ENCODE measurements around the gene SNRPD3.
"Not testable (repeated sequence)": the region's sequence is repeated elsewhere in the genome, so short reads cannot be mapped to it uniquely, and the experiment has no call there.

DNA sequence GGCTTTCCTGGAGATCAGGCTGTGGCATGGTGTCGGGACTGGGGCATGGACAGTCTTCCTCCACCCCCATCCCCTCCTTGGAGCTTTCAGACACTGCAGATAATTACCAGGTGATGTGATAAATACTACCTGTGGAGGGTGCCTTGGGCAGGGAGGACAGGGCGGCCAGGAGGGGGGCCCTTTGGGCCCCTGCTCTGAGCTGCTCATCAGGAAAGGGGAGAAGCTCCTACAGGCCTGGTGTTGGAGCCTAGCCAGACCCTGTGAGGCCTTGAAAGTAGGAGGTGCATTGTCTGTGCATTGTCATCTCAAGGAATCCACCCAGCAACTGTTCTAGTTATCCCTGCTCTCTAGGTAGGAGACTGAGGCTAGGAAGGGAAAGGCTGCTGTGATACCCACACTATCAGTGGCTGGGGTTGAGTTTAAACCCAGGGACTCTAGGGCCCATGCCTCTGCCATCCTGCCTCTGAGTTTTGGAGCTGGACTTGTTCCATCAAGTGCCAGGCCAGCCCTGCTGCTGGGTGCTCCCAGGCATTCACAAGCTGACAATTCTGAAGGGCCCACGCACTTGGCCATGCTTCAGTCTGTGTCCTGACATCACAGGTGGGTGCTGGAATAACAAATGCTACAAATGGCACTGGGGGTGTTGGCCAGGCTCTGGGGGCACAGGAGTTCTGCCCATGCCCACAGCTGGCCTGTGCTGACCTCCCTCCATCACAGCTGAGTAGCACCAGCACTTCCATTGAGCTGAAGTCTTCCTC is 44.3 kb downstream of the SNRPD3 start:
- TF ChIP-seq, protein P1, sequence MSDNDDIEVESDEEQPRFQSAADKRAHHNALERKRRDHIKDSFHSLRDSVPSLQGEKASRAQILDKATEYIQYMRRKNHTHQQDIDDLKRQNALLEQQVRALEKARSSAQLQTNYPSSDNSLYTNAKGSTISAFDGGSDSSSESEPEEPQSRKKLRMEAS (IDR thresholded peaks at IDR 0.05): not testable (repeated sequence)
- TF ChIP-seq, protein P2, sequence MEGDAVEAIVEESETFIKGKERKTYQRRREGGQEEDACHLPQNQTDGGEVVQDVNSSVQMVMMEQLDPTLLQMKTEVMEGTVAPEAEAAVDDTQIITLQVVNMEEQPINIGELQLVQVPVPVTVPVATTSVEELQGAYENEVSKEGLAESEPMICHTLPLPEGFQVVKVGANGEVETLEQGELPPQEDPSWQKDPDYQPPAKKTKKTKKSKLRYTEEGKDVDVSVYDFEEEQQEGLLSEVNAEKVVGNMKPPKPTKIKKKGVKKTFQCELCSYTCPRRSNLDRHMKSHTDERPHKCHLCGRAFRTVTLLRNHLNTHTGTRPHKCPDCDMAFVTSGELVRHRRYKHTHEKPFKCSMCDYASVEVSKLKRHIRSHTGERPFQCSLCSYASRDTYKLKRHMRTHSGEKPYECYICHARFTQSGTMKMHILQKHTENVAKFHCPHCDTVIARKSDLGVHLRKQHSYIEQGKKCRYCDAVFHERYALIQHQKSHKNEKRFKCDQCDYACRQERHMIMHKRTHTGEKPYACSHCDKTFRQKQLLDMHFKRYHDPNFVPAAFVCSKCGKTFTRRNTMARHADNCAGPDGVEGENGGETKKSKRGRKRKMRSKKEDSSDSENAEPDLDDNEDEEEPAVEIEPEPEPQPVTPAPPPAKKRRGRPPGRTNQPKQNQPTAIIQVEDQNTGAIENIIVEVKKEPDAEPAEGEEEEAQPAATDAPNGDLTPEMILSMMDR (IDR thresholded peaks at IDR 0.05; ENCODE audit: low read depth, low read length, missing input control): not testable (repeated sequence)
- not testable (repeated sequence) for TF ChIP-seq RAD21 (IDR thresholded peaks at IDR 0.05); GABPA (IDR thresholded peaks at IDR 0.05 in 1 of 2, conservative IDR thresholded peaks at IDR 0.05 in 1 of 2); HNF4G (IDR thresholded peaks at IDR 0.05)

Data from liver (tissue), 3 donors.